HepG2 (cell line): Measurements from ENCODE around the gene DIS3L2. TPM values are rescaled to one million over a fixed set of nuclear protein-coding genes. Genes with fewer than 3 reads are reported as not detected.

ENCODE experiments used
- HCFC1 ChIP-seq: fragments of 150-350 bp; IDR thresholded peaks from 2 replicates; pipeline ENCODE4 v1.6.1; 2014; ENCODE audit warnings: low read depth, low read length
- IRF2 ChIP-seq: IDR thresholded peaks from 2 replicates; pipeline ENCODE4 v1.6.1; 2018; ENCODE audit warnings: missing genetic modification reagents, missing compliant biosample characterization
- KLF11 ChIP-seq: IDR thresholded peaks from 2 replicates; pipeline ENCODE4 v1.6.1; 2016; ENCODE audit warnings: missing compliant biosample characterization
- NCOA1 ChIP-seq: sonication (generic); formaldehyde crosslinking; IDR thresholded peaks from 2 replicates; pipeline ENCODE4 v1.9.0; 2021; ENCODE audit warnings: missing genetic modification reagents
- NFRKB ChIP-seq: fragments of 450-650 bp; IDR thresholded peaks from 2 replicates; pipeline ENCODE4 v1.6.1; 2017
- RBM22 ChIP-seq: fragments of 200-400 bp; formaldehyde crosslinking; optimal IDR thresholded peaks from 2 replicates; pipeline ENCODE3; 2017; ENCODE audit warnings: mild to moderate bottlenecking, low read length, moderate library complexity
- SIX1 ChIP-seq: sonication (generic); formaldehyde crosslinking; IDR thresholded peaks from 2 replicates; pipeline ENCODE4 v1.4.0; 2020; ENCODE audit warnings: missing genetic modification reagents, borderline replicate concordance
- ZMYM3 ChIP-seq: sonication (generic); formaldehyde crosslinking; IDR thresholded peaks from 2 replicates; pipeline ENCODE4 v1.5.1; 2020; ENCODE audit warnings: mild to moderate bottlenecking, missing genetic modification reagents
- ZNF761 ChIP-seq: sonication (generic); formaldehyde crosslinking; conservative IDR thresholded peaks from 2 replicates; pipeline ENCODE4 v1.4.0; 2020; ENCODE audit warnings: mild to moderate bottlenecking, missing genetic modification reagents
- ZNF839 ChIP-seq: sonication (generic); formaldehyde crosslinking; IDR thresholded peaks from 2 replicates; pipeline ENCODE4 v1.4.0; 2020; ENCODE audit warnings: missing genetic modification reagents, mild to moderate bottlenecking, borderline replicate concordance
- polyA plus RNA-seq, 8 experiments: library from polyadenylated mRNA; depleted of rRNA in 3 of 8; stranded (reverse) in 7 of 8; unstranded in 1 of 8; fragments of >200 nt; fragmentation: Illumina TruSeq in 4 of 8; extraction: Trizol in 4 of 8; gene quantifications; 2 replicates each; pipeline versions ENCODE4 v1.2.1 to v1.2.3, GENCODE V29; 2011 to 2016; ENCODE audit warnings: low read depth in 4 of 8, missing spikeins in 1 of 8, mixed read lengths in 1 of 8; ENCODE audit not compliant: insufficient read depth in 1 of 8
- total RNA-seq, 5 experiments: library from RNA; depleted of rRNA; stranded (reverse); fragments of >200 nt; fragmentation: Illumina TruSeq; extraction: Trizol; gene quantifications; 2 replicates each; pipeline ENCODE4 v1.2.3, GENCODE V29; 2016; ENCODE audit warnings: low read depth in 1 of 5
- TF ChIP-seq, protein P1 (sequence below): sonication (generic); formaldehyde crosslinking; IDR thresholded peaks from 2 replicates; pipeline ENCODE4 v1.4.0; 2020; ENCODE audit warnings: mild to moderate bottlenecking, missing genetic modification reagents
- TF ChIP-seq, protein P2 (sequence below): sonication (generic); formaldehyde crosslinking; conservative IDR thresholded peaks from 2 replicates; pipeline ENCODE4 v1.8.1; 2023; ENCODE audit warnings: missing genetic modification reagents
- TF ChIP-seq, protein P3 (sequence below): IDR thresholded peaks from 2 replicates; pipeline ENCODE4 v1.6.1; 2016; ENCODE audit warnings: missing compliant biosample characterization, missing genetic modification reagents, borderline replicate concordance
- TF ChIP-seq, protein P4 (sequence below), 2 experiments: IDR thresholded peaks; 2 replicates each; pipeline ENCODE4 v1.6.1; 2011 to 2012; ENCODE audit warnings: low read length in 2 of 2, borderline replicate concordance in 1 of 2, low read depth in 1 of 2, mild to moderate bottlenecking in 1 of 2, moderate library complexity in 1 of 2
- TF ChIP-seq, protein P5 (sequence below): sonication (generic); formaldehyde crosslinking; IDR thresholded peaks from 2 replicates; pipeline ENCODE4 v1.4.0; 2020; ENCODE audit warnings: missing genetic modification reagents

The DIS3L2 gene
- total and polyA plus RNA-seq, 2 of the 13 experiments (the other 11 are each of a cell fraction or from before 2014, with no cell fraction given), result 7.0 to 23.9 TPM

DNA sequence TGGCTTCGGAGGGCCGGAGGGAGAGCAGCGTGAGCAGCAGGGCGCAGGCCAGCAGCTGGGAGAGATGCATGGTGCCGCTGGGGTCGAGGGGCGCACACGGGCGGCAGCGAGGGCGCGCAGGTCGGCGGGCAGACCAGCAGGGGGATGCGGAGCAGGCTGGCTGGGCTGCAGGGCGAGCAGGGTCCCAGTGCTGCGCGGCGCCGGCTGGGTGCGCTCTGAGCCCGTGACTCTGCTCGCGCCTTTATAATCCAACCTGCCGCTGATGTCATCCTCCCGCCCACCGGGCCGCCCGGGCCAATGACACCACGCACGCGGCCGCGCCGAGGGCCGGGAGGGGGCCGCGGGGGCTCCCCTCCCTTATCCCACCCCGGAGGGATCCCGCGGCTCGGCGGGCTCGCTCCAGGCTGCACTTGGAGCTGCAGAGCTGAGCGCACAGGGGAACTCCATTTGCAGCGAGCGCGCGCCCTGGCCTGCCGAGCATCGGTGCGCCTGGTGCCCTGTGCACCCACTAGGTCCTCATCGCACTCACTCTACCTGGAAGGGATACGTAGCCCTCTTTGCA lies 35.3 kb upstream of the DIS3L2 start, which contains the start of gene NPPC (continued):
- TF ChIP-seq, protein P1, sequence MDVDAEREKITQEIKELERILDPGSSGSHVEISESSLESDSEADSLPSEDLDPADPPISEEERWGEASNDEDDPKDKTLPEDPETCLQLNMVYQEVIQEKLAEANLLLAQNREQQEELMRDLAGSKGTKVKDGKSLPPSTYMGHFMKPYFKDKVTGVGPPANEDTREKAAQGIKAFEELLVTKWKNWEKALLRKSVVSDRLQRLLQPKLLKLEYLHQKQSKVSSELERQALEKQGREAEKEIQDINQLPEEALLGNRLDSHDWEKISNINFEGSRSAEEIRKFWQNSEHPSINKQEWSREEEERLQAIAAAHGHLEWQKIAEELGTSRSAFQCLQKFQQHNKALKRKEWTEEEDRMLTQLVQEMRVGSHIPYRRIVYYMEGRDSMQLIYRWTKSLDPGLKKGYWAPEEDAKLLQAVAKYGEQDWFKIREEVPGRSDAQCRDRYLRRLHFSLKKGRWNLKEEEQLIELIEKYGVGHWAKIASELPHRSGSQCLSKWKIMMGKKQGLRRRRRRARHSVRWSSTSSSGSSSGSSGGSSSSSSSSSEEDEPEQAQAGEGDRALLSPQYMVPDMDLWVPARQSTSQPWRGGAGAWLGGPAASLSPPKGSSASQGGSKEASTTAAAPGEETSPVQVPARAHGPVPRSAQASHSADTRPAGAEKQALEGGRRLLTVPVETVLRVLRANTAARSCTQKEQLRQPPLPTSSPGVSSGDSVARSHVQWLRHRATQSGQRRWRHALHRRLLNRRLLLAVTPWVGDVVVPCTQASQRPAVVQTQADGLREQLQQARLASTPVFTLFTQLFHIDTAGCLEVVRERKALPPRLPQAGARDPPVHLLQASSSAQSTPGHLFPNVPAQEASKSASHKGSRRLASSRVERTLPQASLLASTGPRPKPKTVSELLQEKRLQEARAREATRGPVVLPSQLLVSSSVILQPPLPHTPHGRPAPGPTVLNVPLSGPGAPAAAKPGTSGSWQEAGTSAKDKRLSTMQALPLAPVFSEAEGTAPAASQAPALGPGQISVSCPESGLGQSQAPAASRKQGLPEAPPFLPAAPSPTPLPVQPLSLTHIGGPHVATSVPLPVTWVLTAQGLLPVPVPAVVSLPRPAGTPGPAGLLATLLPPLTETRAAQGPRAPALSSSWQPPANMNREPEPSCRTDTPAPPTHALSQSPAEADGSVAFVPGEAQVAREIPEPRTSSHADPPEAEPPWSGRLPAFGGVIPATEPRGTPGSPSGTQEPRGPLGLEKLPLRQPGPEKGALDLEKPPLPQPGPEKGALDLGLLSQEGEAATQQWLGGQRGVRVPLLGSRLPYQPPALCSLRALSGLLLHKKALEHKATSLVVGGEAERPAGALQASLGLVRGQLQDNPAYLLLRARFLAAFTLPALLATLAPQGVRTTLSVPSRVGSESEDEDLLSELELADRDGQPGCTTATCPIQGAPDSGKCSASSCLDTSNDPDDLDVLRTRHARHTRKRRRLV, result no peak
- TF ChIP-seq, protein P2, sequence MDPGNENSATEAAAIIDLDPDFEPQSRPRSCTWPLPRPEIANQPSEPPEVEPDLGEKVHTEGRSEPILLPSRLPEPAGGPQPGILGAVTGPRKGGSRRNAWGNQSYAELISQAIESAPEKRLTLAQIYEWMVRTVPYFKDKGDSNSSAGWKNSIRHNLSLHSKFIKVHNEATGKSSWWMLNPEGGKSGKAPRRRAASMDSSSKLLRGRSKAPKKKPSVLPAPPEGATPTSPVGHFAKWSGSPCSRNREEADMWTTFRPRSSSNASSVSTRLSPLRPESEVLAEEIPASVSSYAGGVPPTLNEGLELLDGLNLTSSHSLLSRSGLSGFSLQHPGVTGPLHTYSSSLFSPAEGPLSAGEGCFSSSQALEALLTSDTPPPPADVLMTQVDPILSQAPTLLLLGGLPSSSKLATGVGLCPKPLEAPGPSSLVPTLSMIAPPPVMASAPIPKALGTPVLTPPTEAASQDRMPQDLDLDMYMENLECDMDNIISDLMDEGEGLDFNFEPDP (CRISPR knock-in tag), result 0 out of 2 replicates have a peak, but pooled peaks have one; percentile 87
- TF ChIP-seq ZNF839 (CRISPR knock-in tag) (no peak), NFRKB (no peak), KLF11 (CRISPR knock-in tag) (no peak), RBM22 (no peak), NCOA1 (0 out of 2 replicates have a peak, but pooled peaks have one; percentile 44), HCFC1 (no peak), ZMYM3 (peak; percentile 14; the same call in 1 of the 2 replicates), SIX1 (CRISPR knock-in tag) (no peak), ZNF761 (CRISPR knock-in tag) (peak; percentile 66; the same call in 1 of the 2 replicates), IRF2 (CRISPR knock-in tag) (no peak)
- TF ChIP-seq, protein P3, sequence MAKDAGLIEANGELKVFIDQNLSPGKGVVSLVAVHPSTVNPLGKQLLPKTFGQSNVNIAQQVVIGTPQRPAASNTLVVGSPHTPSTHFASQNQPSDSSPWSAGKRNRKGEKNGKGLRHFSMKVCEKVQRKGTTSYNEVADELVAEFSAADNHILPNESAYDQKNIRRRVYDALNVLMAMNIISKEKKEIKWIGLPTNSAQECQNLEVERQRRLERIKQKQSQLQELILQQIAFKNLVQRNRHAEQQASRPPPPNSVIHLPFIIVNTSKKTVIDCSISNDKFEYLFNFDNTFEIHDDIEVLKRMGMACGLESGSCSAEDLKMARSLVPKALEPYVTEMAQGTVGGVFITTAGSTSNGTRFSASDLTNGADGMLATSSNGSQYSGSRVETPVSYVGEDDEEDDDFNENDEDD (CRISPR knock-in tag), result peak; percentile 40; the same call in 1 of the 2 replicates
- TF ChIP-seq, protein P4, sequence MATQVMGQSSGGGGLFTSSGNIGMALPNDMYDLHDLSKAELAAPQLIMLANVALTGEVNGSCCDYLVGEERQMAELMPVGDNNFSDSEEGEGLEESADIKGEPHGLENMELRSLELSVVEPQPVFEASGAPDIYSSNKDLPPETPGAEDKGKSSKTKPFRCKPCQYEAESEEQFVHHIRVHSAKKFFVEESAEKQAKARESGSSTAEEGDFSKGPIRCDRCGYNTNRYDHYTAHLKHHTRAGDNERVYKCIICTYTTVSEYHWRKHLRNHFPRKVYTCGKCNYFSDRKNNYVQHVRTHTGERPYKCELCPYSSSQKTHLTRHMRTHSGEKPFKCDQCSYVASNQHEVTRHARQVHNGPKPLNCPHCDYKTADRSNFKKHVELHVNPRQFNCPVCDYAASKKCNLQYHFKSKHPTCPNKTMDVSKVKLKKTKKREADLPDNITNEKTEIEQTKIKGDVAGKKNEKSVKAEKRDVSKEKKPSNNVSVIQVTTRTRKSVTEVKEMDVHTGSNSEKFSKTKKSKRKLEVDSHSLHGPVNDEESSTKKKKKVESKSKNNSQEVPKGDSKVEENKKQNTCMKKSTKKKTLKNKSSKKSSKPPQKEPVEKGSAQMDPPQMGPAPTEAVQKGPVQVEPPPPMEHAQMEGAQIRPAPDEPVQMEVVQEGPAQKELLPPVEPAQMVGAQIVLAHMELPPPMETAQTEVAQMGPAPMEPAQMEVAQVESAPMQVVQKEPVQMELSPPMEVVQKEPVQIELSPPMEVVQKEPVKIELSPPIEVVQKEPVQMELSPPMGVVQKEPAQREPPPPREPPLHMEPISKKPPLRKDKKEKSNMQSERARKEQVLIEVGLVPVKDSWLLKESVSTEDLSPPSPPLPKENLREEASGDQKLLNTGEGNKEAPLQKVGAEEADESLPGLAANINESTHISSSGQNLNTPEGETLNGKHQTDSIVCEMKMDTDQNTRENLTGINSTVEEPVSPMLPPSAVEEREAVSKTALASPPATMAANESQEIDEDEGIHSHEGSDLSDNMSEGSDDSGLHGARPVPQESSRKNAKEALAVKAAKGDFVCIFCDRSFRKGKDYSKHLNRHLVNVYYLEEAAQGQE (IDR thresholded peaks at IDR 0.05; ENCODE audit: borderline replicate concordance in 1 of 2, low read depth in 1 of 2, low read length in 2 of 2), result no peak
- TF ChIP-seq, protein P5, sequence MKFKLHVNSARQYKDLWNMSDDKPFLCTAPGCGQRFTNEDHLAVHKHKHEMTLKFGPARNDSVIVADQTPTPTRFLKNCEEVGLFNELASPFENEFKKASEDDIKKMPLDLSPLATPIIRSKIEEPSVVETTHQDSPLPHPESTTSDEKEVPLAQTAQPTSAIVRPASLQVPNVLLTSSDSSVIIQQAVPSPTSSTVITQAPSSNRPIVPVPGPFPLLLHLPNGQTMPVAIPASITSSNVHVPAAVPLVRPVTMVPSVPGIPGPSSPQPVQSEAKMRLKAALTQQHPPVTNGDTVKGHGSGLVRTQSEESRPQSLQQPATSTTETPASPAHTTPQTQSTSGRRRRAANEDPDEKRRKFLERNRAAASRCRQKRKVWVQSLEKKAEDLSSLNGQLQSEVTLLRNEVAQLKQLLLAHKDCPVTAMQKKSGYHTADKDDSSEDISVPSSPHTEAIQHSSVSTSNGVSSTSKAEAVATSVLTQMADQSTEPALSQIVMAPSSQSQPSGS (CRISPR knock-in tag), result peak; percentile 92
